ENCODE results near the gene MTHFR.
A peak's percentile ranks its signal among the peaks of the same experiment; 100 is the strongest.

Gene MTHFR

GRCh38 chr1:11780380-11781147, 25.2 kb downstream of the MTHFR start:
- no peak for DNase-seq

GRCh38 chr1:11779715-11780379, 25.9 kb downstream of the MTHFR start:
- DNase-seq, result no peak

GRCh38 chr1:11778844-11779623, 26.7 kb downstream of the MTHFR start:
- DNase-seq, result no peak

- DNase-seq, result no peak
Measured at GRCh38 chr1:11778336-11778735, 27.4 kb downstream of the MTHFR start.

- DNase-seq, result no peak
Measured at GRCh38 chr1:11777658-11778322, 28.0 kb downstream of the MTHFR start.

GRCh38 chr1:11774753-11775152, 31.0 kb downstream of the MTHFR start:
- no peak for DNase-seq

- DNase-seq, result peak; percentile 75 to 80
Measured at GRCh38 chr1:11772458-11772857, 33.3 kb downstream of the MTHFR start.

GRCh38 chr1:11771481-11772043, 34.2 kb downstream of the MTHFR start:
- no peak for DNase-seq

- DNase-seq, result no peak
Measured at GRCh38 chr1:11770011-11770410, 35.8 kb downstream of the MTHFR start.

GRCh38 chr1:11769274-11769673, 36.5 kb downstream of the MTHFR start:
- no peak for DNase-seq

GRCh38 chr1:11768821-11769220, 36.9 kb downstream of the MTHFR start:
- DNase-seq, result no peak

- DNase-seq, result no peak
Measured at GRCh38 chr1:11767922-11768704, 37.7 kb downstream of the MTHFR start.

GRCh38 chr1:11766429-11766776, 39.4 kb downstream of the MTHFR start:
- DNase-seq, result no peak

- DNase-seq, result no peak
Measured at GRCh38 chr1:11765661-11766428, 39.9 kb downstream of the MTHFR start.

- DNase-seq, result no peak
Measured at GRCh38 chr1:11764519-11764918, 41.2 kb downstream of the MTHFR start.

GRCh38 chr1:11764115-11764514, 41.6 kb downstream of the MTHFR start:
- DNase-seq, result no peak

GRCh38 chr1:11761988-11762406, 43.8 kb downstream of the MTHFR start, which contains the start of gene C1orf167:
Gene C1orf167 (plus strand): TSS chr1:11762193. CDS start chr1:11764401, 2,208 bp downstream.
- DNase-seq, result peak; percentile 7 to 40

- no peak for DNase-seq
Measured at GRCh38 chr1:11761285-11761684, 44.5 kb downstream of the MTHFR start.

- no peak for DNase-seq
Measured at GRCh38 chr1:11759791-11760190, 46.0 kb downstream of the MTHFR start.

- no peak for DNase-seq
Measured at GRCh38 chr1:11757047-11757446, 48.7 kb downstream of the MTHFR start.

GRCh38 chr1:11753555-11754208, 52.1 kb downstream of the MTHFR start:
- DNase-seq, result no peak

Measured in NCI-H526 (cell line).